GM12891 (cell line): ENCODE measurements around the gene MPHOSPH9.

ENCODE experiments used
- POLR2A ChIP-seq: IDR thresholded peaks from 2 replicates; pipeline ENCODE4 v1.6.1; 2011; ENCODE audit warnings: low read depth, low read length, control low read depth
- TAF1 ChIP-seq: IDR thresholded peaks from 2 replicates; pipeline ENCODE4 v1.6.1; 2011; ENCODE audit warnings: low read depth, low read length, control low read depth

- no peak for TF ChIP-seq TAF1
- no peak for TF ChIP-seq POLR2A
Measured at GRCh38 chr12:123268850-123269249, 35.9 kb upstream of the MPHOSPH9 start.
